ENCODE results near the gene ATAD1.

ATAD1 gene

GRCh38 chr10:87705339-87705738, 112.7 kb downstream of the ATAD1 start:
- peak; percentile 70; the same call in 1 of the 2 replicates for TF ChIP-seq ESRRG (CRISPR knock-in tag; IDR thresholded peaks at IDR 0.05)
- TF ChIP-seq PPARA (CRISPR knock-in tag; IDR thresholded peaks at IDR 0.05; ENCODE audit: borderline replicate concordance): no peak
- no peak for TF ChIP-seq ZC3H10 (CRISPR knock-in tag; IDR thresholded peaks at IDR 0.05)
- peak; percentile 95 for TF ChIP-seq ISL1 (CRISPR knock-in tag; IDR thresholded peaks at IDR 0.05)
- TF ChIP-seq POU6F1 (CRISPR knock-in tag; IDR thresholded peaks at IDR 0.05; ENCODE audit: borderline replicate concordance, low read depth): 0 out of 2 replicates have a peak, but pooled peaks have one; percentile 77
- no peak for TF ChIP-seq ARNTL (CRISPR knock-in tag; IDR thresholded peaks at IDR 0.05; ENCODE audit: borderline replicate concordance, low read depth)
- TF ChIP-seq OSR1 (CRISPR knock-in tag; IDR thresholded peaks at IDR 0.05): no peak
- no peak for TF ChIP-seq RARB (CRISPR knock-in tag; IDR thresholded peaks at IDR 0.05)
- TF ChIP-seq CREB5 (CRISPR knock-in tag; IDR thresholded peaks at IDR 0.05; ENCODE audit: low read depth): peak; percentile 75; the same call in 1 of the 2 replicates
- no peak for TF ChIP-seq TSHZ2 (CRISPR knock-in tag; IDR thresholded peaks at IDR 0.05)
- TF ChIP-seq PATZ1 (CRISPR knock-in tag; IDR thresholded peaks at IDR 0.05; ENCODE audit: borderline replicate concordance): peak; percentile 39; the same call in 1 of the 2 replicates
- no peak; the same call in 1 of the 2 replicates for TF ChIP-seq ZFP30 (CRISPR knock-in tag; IDR thresholded peaks at IDR 0.05)
- peak; percentile 46; the same call in 1 of the 2 replicates for TF ChIP-seq BACH2 (CRISPR knock-in tag; IDR thresholded peaks at IDR 0.05; ENCODE audit: borderline replicate concordance)
- no peak; the same call in 1 of the 2 replicates for TF ChIP-seq TCF4 (CRISPR knock-in tag; IDR thresholded peaks at IDR 0.05; ENCODE audit: borderline replicate concordance)
- TF ChIP-seq ZFP3 (CRISPR knock-in tag; IDR thresholded peaks at IDR 0.05): no peak
- no peak for TF ChIP-seq ZNF70 (CRISPR knock-in tag; IDR thresholded peaks at IDR 0.05)
- TF ChIP-seq TOX (CRISPR knock-in tag; IDR thresholded peaks at IDR 0.05; ENCODE audit: borderline replicate concordance): peak; percentile 17; the same call in 1 of the 2 replicates
- TF ChIP-seq CSDC2 (CRISPR knock-in tag; IDR thresholded peaks at IDR 0.05): no peak
- peak; percentile 65 for ATAC-seq

- TF ChIP-seq GLIS3 (CRISPR knock-in tag; IDR thresholded peaks at IDR 0.05) (no peak), PPARA (CRISPR knock-in tag; IDR thresholded peaks at IDR 0.05; ENCODE audit: borderline replicate concordance) (no peak), RARB (CRISPR knock-in tag; IDR thresholded peaks at IDR 0.05) (no peak), ZC3H10 (CRISPR knock-in tag; IDR thresholded peaks at IDR 0.05) (no peak), ZFP30 (CRISPR knock-in tag; IDR thresholded peaks at IDR 0.05) (no peak), PATZ1 (CRISPR knock-in tag; IDR thresholded peaks at IDR 0.05; ENCODE audit: borderline replicate concordance) (no peak), CSDC2 (CRISPR knock-in tag; IDR thresholded peaks at IDR 0.05) (no peak), POU6F1 (CRISPR knock-in tag; IDR thresholded peaks at IDR 0.05; ENCODE audit: borderline replicate concordance, low read depth) (no peak)
- no peak for ATAC-seq
Observed at GRCh38 chr10:87703771-87704170, 114.3 kb downstream of the ATAD1 start.

Measured in SK-N-SH treated with all-trans-retinoic acid at 6 μM for 48 hours (cell line).